ENCODE data around the gene CACNA2D4. TPM values are rescaled to one million over a fixed set of nuclear protein-coding genes. Genes with fewer than 3 reads are reported as not detected.
"Not testable (repeated sequence)": the region's sequence is repeated elsewhere in the genome, so short reads cannot be mapped to it uniquely, and the experiment has no call there.

The CACNA2D4 gene
- total RNA-seq, 1 donor = 0.72 TPM

DNA sequence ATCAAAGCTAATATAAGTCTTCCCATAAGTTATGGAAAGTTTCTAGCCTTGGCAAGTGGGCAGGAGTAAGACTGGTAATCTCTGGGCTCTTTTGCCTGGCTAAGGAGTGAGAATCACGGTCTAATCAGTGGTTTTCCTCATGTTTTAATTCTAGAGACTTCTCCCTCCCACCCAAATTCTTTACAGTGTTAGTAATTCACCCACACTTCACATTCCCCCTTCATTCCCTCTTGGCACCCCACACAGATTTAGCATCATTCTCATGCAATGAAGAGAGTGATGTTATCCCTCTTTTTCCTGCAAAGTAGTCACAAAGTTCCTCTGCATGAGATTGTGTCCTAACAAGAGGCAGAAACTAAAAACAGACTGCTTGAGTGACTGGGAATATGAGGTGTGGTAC, 28.6 kb upstream of the CACNA2D4 start:
- no peak for TF ChIP-seq CTCF (IDR thresholded peaks at IDR 0.05; ENCODE audit: extremely low read depth, low read depth, low read length)
- Histone ChIP-seq H3K27me3 (ENCODE audit: insufficient read depth, low read length) (no peaks in the 10 kb centered on the region), H3K4me3 (ENCODE audit: insufficient read depth, low read length) (no peak overlapping the region), H3K79me2 (ENCODE audit: insufficient read depth, low read length) (peaks cover 3% of the 10 kb centered on the region), H3K27ac (ENCODE audit: low read depth, low read length) (peak overlapping the region; percentile 75), H3K36me3 (ENCODE audit: insufficient read depth, low read length) (peaks cover 45% of the 10 kb centered on the region), H3K4me2 (ENCODE audit: insufficient read depth, low read length) (peak overlapping the region; percentile 14), H3K9me3 (ENCODE audit: low read depth, low read length) (no peaks in the 10 kb centered on the region), H4K20me1 (ENCODE audit: insufficient read depth, low read length) (no peaks in the 10 kb centered on the region), H2AFZ (ENCODE audit: low read length) (no peak overlapping the region), H3K4me1 (ENCODE audit: insufficient read depth, low read length) (peaks cover 24% of the 10 kb centered on the region)
- DNase-seq (ENCODE audit: insufficient read length, low spot score, missing footprints) = peak; percentile 58

DNA sequence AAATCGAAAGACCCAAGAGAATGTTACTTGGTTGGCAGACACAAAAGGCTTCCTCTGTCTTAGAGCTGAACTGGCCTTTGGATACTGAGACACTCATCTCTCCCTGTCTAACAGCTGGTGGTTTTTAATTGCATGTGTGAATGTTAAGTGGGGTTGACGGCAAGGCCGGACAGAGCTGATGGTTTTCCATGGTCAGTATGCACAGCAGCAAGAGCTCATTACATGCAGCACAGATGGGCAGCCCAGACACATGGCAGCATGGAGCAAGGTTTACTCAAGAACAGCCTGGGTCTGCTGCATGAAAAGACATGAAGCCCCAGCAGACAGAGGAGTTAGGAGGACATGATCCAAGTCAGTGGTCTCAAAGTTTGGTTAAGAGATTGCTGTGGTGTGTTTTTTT, 27.8 kb upstream of the CACNA2D4 start:
- no peaks in the 10 kb centered on the region for H3K27me3 ChIP-seq (ENCODE audit: insufficient read depth, low read length)
- no peaks in the 10 kb centered on the region for H3K9me3 ChIP-seq (ENCODE audit: low read depth, low read length)
- no peaks in the 10 kb centered on the region for H4K20me1 ChIP-seq (ENCODE audit: insufficient read depth, low read length)
- H3K4me3 ChIP-seq (ENCODE audit: insufficient read depth, low read length) = no peak overlapping the region
- H3K4me1 ChIP-seq (ENCODE audit: insufficient read depth, low read length) = peaks cover 24% of the 10 kb centered on the region
- H3K36me3 ChIP-seq (ENCODE audit: insufficient read depth, low read length) = peaks cover 41% of the 10 kb centered on the region
- H3K27ac ChIP-seq (ENCODE audit: low read depth, low read length) = peak overlapping the region; percentile 75
- peaks cover 3% of the 10 kb centered on the region for H3K79me2 ChIP-seq (ENCODE audit: insufficient read depth, low read length)
- no peak for TF ChIP-seq CTCF (IDR thresholded peaks at IDR 0.05; ENCODE audit: extremely low read depth, low read depth, low read length)
- no peak overlapping the region for H2AFZ ChIP-seq (ENCODE audit: low read length)
- peak; percentile 6 for DNase-seq (ENCODE audit: insufficient read length, low spot score, missing footprints)
- H3K4me2 ChIP-seq (ENCODE audit: insufficient read depth, low read length) = peak overlapping the region; percentile 14

DNA sequence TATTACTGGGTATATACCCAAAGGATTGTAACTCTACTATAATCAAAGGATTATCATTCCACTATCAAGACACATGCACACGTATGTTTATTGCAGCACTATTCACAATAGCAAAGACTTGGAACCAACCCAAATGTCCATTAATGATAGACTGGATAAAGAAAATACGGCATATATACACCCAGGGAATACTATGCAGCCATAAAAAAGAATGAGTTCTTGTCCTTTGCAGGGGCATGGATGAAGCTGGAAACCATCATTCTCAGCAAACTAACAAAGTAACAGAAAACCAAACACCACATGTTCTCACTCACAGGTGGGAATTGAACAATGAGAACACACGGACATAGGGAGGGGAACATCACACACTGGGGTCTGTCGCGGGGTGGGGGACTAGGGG, 27.1 kb upstream of the CACNA2D4 start:
- H4K20me1 ChIP-seq (ENCODE audit: insufficient read depth, low read length); H3K4me2 ChIP-seq (ENCODE audit: insufficient read depth, low read length); H3K4me3 ChIP-seq (ENCODE audit: insufficient read depth, low read length); DNase-seq (ENCODE audit: insufficient read length, low spot score, missing footprints); H3K27ac ChIP-seq (ENCODE audit: low read depth, low read length); H3K27me3 ChIP-seq (ENCODE audit: insufficient read depth, low read length); H3K9me3 ChIP-seq (ENCODE audit: low read depth, low read length); H2AFZ ChIP-seq (ENCODE audit: low read length); H3K79me2 ChIP-seq (ENCODE audit: insufficient read depth, low read length): not testable (repeated sequence)
- Histone ChIP-seq H3K4me1 (ENCODE audit: insufficient read depth, low read length) (peaks cover 24% of the 10 kb centered on the region), H3K36me3 (ENCODE audit: insufficient read depth, low read length) (peaks cover 37% of the 10 kb centered on the region)

DNA sequence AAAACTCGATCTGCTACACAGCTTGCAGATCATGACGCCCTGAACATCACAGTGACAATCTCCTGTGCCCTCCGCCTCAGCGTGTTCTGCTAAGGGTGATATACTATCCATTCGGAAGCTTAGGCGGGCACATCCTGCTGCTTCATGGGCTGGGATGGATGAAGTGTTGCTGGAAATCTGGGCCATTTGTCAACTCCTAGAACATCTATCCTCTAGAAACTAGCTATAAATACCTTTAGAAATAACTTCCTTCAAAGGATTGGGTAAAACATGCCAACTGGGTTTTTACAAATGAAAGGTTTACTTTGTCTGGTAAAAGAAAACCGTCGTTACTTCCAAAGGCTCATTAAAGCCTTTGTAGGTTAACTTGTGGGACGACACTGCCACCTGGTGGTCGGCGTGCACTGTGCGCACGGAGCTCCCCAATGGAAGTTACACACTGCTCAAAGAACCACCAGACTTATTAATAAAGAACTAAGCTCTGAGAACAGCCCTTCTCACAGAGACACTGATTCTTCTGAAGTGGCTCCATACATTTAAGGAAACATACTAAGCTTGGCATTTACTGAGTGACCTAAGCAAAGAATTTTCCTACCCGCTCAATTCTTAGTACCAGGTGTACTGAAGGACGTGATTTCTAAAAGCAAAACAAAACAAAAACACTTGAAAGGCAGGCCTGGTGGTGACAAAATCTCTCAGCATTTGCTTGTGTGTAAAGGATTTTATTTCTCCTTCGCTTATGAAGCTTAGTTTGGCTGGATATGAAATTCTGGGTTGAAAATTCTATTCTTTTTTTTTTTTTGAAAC, 21.6 kb upstream of the CACNA2D4 start:
- no peaks in the 10 kb centered on the region for H3K79me2 ChIP-seq (ENCODE audit: insufficient read depth, low read length)
- H3K27me3 ChIP-seq (ENCODE audit: insufficient read depth, low read length) = peaks cover 6% of the 10 kb centered on the region
- no peak overlapping the region for H3K4me3 ChIP-seq (ENCODE audit: insufficient read depth, low read length)
- peaks cover 12% of the 10 kb centered on the region for H3K36me3 ChIP-seq (ENCODE audit: insufficient read depth, low read length)
- no peak overlapping the region for H3K27ac ChIP-seq (ENCODE audit: low read depth, low read length)
- peaks cover 2% of the 10 kb centered on the region for H4K20me1 ChIP-seq (ENCODE audit: insufficient read depth, low read length)
- peak; percentile 98 for TF ChIP-seq CTCF (IDR thresholded peaks at IDR 0.05; ENCODE audit: extremely low read depth, low read depth, low read length)
- peaks cover 20% of the 10 kb centered on the region for H3K4me1 ChIP-seq (ENCODE audit: insufficient read depth, low read length)
- peak; percentile 92 for DNase-seq (ENCODE audit: insufficient read length, low spot score, missing footprints)
- no peak overlapping the region for H3K4me2 ChIP-seq (ENCODE audit: insufficient read depth, low read length)
- no peak overlapping the region for H2AFZ ChIP-seq (ENCODE audit: low read length)
- no peaks in the 10 kb centered on the region for H3K9me3 ChIP-seq (ENCODE audit: low read depth, low read length)
